HT1080 (cell line): Measurements from ENCODE around the gene CPED1. TPM values are rescaled to one million over a fixed set of nuclear protein-coding genes. Genes with fewer than 3 reads are reported as not detected.
"Not testable (repeated sequence)": the region's sequence is repeated elsewhere in the genome, so short reads cannot be mapped to it uniquely, and the experiment has no call there.

Experiments
- DNase-seq: peaks from one replicate; pipeline ENCODE4 v3.0.0-alpha.2; 2015; ENCODE audit warnings: low read depth
- total RNA-seq: library from RNA; depleted of rRNA; stranded (reverse); fragments of >200 nt; shearing (Covaris generic); gene quantifications from 2 replicates; pipeline ENCODE4 v1.2.3, GENCODE V29; 2014

Gene CPED1
- total RNA-seq, 1 experiment from 2014 or later = 18.1 TPM

DNA sequence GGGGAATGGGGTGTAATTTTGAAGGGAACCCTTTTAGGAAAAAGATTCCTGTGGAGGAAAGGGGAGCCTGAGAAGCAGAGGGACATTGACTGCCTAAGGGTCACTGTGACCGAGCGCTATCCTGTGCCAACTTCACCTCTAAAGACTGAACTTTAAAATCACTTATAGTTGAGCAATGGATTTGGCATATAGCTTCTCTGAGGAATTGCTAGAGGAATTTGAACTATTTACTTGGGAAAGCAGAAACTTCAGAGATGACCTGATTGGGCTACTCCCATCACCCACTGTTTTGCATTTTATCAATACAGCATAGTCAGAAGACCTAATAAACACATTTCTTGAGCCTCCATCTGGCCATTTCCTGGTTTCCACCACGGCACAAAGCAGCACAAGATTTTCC, 316.6 kb downstream of the CPED1 start:
- no peak for DNase-seq

DNA sequence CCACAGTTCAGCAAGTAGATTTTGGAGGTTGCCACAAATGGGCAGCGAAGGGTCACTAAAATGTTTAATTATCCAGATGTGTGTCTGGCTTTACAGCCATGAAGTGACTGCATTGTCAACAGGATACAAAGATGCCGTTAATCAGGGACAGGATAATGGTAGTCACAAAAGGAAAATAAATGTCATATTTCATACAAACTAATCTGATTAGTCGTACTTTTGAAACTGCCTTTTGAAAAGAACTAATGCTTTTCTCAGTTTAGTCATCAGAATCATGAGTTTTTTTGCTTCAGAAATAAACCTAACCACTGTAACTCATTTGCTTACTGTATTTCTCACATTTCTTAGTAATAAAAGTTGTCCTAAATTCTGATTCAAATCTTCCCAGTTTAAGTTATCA, 318.1 kb downstream of the CPED1 start:
- no peak for DNase-seq

DNA sequence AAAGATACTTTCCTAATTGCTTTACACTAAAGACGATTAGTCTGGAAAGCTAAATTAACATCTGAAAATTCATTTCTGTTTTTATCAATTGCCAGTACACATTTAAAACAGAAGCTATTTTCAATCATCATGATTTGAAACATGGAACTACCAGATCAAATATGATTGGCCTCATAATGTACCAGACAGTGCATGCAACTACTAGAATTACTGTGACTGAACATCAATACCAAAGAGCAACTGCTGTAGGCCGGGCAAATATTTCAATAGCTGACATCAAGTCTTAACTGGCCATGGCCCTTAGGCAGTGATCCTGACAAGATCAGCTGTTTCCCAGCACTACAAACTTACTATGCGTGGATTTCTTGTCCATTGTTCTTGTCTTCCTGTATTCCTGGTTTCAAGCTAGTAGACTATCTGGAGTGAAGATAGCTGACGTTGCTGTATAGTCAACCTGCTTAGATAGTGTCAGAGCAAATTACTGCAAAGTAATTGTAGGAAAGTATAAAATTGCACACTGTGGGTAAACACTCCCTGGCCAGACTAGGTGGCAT, 318.6 kb downstream of the CPED1 start:
- DNase-seq = no peak

DNA sequence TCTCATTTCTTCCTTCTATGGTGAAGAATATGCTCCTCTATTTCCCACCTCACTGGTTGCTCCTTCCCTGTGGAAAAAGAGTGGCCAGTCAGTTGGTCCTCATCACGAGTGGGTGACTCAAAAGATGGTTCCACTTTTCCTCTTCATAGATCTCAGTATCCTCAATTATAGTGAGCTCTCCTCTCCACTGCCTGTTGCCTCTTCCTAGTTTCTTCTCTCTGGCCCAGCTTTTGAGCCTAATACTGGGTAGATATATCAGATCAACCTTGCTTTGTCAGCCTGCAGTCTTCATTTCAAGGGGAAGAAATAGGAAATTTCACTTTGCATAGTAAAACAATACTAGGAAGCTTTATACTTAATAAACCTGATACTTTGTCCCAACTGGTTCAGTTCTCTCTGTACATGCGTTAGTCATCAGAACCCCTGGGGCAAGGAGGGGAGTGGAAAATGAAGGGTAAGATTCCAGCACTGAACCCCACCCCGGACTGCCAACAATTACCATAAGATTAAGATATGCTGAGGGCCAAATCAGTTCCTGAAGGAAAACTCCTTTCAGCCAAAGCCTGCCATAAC, 324.8 kb downstream of the CPED1 start:
- no peak for DNase-seq

DNA sequence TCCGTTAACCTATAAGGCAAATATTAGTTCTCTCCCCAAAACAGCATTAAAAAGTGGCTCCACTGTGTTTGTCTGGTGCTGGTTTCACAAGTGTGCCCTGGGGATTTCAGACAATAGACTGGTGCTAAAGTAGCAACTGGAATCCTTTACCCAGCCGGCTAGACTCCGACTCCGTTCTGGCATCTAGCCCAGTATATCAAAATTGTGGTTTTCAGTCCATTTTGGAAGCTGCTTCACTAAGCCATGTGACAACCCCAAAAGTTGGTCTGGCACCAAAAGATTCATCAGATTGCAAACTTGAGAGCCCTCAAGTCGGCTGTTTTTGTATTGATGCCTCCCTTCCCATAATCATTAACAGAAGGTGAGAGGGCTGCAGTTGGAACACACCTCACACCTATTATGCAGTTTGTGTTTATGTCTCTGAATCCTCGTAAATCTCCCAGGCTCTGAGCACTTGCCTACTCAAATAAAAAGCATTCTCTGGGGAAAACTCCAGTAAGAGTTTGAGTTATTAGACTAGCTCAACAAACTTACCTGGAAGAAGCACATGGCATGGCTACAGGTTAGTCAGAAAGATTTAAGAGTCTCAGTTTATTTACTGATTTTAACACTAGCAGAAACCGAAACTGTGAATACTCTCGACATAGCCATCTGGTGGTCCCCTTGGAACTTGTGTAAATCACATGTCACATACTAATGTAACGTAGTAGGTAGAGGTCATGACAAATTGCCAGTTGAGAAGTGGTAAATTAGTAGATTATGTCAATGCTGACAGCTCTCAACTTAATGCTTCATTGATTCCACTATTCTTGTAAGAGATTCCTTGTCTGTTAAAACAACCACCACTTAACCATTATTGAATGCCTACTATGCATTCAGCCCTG, 325.5 kb downstream of the CPED1 start:
- DNase-seq = no peak

DNA sequence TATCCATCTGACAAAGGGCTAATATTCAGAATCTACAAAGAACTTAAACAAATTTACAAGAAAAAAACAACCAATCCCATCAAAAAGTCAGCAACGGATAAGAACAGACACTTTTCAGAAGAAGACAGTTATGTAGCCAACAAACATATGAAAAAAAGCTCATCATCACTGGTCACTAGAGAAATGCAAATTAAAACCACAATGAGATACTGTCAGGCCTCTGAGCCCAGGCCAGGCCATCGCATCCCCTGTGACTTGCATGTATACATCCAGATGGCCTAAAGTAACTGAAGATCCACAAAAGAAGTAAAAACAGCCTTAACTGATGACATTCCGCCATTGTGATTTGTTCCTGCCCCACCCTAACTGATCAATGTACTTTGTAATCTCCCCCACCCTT, 326.7 kb downstream of the CPED1 start:
- DNase-seq = not testable (repeated sequence)

DNA sequence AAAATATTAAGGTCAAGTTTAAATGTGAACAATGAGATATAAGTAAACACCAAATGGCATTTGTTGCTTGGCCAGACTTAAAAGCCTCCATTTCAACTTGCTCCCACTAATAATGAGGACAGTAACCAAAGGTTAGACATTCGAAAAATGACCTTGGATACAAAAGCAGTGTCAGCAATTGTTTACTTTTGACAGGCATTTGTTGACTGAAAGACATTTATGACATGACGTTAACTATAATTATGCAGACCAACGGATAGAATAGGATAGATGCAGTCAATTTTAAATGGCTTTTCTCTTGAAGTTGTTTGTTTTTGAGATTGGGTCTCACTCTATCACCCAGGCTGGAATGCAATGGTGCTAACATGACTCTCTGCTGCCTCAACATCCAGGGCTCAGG, 333.9 kb downstream of the CPED1 start:
- no peak for DNase-seq

DNA sequence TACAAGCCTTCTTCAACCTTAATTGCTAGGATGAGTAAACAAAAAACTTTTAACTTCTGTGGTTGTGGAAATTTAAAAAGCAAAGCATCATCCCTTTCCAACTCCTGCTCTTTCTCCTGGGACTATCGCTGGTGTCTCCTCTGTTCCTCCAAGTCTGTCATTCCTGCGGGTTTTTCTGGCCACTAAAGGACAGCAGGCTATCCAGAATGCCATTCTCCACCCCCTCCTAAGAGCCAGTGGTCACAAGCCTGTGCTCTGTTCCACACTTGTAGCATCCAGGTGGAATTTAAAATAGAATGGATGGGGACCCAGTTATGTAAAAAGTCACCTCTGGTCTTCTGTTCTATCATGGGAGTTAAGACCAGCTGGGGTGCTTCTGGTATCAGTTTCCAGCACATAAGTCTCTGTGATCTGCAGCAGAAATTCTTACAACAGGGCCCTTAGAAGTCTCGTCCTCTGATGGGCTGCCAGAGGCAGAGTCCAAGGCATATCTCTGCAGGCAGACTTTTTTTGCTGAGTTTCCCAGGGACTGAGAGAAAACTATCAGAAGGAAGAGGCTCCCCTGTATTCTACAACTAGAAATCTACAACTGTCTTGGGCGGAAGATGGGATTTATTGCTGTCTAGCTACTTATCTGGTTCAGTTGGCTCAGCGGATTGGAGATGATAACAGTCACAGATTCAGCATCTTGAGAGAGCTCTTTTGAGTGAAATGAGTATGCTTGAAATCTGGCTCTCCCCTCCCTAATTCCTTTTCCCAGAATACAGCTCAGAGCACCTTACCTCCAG, 335.2 kb downstream of the CPED1 start:
- no peak for DNase-seq

DNA sequence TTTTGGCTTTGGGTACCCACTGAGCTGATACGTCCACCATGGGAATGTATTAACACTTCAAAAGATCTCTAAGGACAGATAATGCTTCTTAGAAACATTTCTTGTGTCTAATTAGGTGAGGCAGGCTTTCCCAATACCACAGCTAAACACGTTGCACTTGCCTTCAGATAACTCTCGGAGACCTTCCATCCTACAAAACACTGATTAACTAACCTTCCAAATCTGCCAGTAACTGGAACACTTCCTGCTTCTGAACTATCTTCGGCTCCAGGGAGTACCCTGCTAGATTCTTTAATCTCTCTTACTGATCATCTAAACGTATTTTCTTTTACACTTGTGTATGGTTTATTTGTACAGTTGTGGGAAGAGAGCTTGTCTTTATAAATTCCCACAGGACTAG, 339.2 kb downstream of the CPED1 start:
- DNase-seq = no peak

DNA sequence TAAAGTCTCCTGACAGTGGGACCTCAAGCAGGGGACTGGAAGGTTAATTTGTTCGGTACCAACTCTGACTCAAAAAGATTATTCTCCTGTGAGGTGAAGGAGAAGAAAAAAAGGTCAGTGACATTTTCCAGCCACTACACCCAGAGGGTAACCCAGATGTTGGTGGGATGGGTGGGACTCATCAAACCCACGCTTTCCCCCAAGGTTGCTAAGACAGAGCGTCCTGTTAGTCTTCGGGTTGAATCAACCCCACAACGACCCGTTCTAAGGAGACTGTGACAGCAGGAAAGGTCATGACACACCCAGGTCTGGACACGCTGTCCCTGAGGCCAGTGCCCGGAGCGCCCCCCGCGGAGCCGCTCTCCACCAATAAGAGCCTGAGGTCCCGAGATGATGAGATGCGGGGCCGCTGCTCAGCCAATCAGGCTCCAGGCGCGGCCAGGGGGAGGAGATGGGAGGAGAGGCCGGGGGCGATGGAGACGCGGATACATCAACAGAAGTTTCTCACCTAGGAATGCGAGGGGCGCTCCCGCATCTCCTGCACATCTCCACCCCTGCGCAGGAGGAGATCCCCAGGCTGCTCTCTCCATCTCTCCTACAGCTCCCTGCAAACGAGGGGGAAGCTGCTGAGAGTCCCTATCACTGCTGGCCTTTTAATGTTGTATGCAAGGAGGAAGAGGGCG, 340.1 kb downstream of the CPED1 start, which contains the start of gene WNT16:
Gene WNT16 (plus strand): TSS at position 493 of the 683 bp plus-strand sequence. CDS start 293 bp downstream, outside the sequence.
- no peak for DNase-seq

DNA sequence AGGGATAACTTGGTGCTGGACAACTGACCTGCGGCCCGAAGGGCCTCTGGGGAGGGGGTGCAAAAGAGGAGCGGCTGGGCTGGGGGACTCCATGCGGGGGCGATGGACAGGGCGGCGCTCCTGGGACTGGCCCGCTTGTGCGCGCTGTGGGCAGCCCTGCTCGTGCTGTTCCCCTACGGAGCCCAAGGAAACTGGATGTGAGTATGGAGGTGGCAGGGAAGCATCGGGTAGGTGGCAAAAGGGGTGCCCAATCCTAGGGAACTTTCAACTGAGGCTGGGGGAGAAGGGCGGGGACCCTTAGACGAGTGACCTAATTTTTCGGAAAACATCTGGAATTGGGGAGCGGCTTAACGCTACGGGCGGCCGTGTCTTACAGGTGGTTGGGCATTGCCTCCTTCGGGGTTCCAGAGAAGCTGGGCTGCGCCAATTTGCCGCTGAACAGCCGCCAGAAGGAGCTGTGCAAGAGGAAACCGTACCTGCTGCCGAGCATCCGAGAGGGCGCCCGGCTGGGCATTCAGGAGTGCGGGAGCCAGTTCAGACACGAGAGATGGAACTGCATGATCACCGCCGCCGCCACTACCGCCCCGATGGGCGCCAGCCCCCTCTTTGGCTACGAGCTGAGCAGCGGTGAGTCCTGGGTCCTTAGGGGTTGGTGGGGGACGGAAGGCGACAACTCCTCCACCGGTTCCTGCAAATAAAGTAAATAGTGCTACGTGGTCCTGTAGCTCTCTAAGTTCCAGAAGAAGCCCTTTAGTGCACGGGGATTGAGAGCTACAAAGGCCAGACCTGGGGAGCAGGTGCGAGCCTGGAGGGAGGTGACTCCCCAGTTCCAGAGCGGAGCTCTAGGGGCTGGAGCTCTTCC, 340.9 kb downstream of the CPED1 start:
- DNase-seq = no peak

DNA sequence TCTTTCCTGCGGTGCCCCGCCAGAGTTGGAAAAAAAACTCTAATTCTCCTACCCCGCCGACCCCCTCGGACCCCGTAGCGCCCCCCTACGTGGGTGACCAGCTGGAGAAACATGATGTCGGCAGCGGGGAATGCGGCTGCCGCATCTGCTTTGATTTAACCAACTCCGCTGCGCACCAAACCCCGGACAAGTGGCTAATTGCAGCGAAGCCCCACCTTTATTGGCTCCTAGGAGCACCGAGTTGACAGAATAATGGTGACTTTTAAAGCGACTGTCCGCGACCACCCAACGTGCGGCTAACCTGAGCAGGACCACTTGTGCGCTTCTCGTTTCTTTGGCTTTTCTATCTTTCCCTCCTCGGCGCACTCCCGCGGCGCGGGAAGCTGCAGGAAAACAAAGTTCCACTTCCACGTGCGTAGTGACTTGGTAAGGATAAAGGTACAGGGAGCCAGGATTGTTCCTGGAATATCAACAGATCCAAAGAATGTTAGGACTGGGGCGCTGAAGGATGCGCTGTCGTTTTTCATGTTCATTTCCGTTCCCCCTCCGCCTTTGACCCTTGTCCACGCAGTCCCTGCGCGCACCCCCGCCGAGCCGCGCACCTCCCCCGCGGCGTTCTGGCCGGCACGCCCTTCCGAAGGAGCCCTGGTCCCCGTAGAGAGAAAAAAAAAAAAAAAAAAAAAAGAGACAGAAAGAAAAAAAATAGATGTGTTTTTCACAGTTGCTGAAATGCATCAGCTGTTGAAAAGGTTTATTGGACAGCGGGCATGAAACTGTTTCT, 341.7 kb downstream of the CPED1 start:
- no peak for DNase-seq

DNA sequence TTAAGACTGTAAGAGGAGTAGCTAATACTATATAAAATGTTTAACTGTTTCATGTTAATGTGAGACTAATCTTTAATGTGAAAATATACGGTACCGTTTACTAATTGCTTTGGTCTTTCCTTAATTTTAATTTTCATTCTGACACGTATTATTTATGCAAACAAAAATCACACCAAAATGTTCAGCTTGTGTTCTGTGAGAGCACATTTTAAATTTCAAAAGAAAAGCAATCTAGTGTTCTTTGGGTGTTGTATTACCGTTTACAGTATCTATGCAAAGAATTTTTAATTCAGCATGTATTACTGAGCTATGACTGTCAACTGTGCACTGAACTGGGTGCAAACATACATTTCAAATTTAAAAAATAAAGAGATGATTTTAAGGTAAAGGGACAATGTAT, 342.5 kb downstream of the CPED1 start:
- DNase-seq = no peak

DNA sequence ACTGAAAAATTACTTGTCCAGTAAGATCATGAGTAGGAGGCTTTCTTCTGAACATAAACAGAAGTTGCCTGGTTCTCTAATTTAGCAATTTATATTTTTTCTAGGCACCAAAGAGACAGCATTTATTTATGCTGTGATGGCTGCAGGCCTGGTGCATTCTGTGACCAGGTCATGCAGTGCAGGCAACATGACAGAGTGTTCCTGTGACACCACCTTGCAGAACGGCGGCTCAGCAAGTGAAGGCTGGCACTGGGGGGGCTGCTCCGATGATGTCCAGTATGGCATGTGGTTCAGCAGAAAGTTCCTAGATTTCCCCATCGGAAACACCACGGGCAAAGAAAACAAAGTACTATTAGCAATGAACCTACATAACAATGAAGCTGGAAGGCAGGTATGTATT, 343.1 kb downstream of the CPED1 start:
- no peak for DNase-seq

DNA sequence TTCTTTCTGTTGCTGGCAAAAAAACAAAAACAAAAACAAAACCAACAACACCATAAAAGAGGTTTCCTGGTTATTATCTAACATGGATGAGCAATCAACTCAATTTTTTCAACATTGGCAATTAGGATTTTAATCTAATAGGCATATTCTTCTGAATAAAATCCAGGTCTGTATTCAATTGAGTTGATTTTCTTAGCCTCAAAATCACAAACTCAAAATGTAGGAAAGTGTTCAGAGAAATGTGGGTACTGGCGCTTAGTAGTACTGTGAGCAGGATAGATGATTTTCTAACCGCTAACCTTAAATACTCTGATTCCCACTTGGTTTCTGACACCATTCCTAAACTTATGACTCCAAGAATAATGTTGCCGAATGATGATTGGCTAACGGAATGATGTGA, 345.9 kb downstream of the CPED1 start:
- no peak for DNase-seq

DNA sequence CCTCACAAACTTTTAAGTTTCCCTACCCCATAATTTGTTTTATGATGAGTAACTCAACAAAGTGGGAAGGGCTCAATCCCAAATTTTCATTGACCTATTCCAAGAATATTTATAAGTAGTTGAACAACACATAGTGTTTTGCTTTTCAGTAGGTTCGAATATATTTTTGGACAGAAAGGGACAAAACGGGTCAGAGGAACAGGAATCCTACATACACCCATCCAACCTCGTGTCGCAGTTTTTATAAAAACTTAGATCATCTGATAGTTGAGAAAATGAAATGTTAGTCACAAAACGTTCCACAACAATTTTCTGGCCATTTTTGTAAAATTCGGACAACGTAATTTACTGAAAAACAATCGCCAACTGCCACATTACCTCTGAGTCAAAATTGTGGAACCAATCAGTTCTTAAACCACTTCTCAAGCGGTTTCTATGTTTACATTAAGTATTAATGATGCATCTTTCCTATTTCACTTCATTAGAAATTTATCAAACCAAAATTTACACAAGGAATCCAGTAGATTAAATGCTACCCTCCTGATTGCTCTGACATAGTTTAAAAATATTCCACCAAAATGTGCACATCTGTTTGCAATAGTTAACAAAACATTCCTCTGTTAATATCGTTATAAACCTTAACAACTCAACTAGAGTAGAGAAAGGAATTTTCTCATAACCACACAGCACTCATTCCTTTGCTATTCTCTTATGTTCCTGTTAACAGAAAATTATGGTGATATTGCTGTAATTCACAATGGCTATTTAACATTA, 346.6 kb downstream of the CPED1 start:
- DNase-seq = no peak

DNA sequence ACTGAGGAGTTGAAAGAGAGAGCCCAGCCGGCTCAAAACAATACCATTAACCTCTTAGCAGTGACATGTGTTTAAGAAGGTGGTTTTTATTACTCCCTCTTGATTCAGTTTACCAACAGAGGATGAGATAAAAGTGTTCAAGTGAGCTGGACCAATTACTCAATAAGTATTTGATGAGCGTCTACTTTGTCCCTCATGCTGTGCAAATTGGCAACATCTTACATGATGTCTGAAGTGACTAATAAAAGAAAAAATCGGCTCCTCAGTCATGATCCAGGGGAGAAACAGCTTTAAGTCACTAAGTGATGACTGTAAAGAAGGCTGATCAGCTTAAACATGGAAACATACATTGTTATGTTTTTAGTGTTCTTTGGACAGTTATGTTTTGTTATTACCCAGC, 348.1 kb downstream of the CPED1 start:
- no peak for DNase-seq

DNA sequence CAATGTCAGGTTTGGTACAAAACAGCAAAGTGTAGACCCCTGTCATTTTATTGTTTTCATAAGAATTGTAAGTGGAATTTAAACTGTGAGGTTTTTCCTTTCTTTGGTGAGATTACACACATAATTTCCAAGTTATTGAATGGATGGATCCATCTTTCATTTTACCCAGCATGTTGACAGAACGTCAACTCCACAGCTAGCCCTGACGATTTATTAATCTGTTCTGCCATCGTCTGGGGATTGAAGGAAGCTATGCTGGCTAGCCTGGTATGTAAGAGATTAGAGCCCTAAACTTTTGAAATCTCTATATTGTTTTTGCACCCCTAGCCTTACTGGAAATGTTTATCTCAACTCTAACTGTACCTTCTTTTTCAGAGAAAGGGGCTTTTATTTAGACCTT, 348.9 kb downstream of the CPED1 start:
- peak; percentile 27 for DNase-seq

DNA sequence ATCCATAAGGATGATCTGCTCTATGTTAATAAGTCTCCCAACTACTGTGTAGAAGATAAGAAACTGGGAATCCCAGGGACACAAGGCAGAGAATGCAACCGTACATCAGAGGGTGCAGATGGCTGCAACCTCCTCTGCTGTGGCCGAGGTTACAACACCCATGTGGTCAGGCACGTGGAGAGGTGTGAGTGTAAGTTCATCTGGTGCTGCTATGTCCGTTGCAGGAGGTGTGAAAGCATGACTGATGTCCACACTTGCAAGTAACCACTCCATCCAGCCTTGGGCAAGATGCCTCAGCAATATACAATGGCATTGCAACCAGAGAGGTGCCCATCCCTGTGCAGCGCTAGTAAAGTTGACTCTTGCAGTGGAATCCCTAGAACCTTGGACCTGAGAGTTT, 350.6 kb downstream of the CPED1 start:
- no peak for DNase-seq
